Lung (tissue), 12 donors: ENCODE measurements around the gene STAG1. TPM values are rescaled to one million over a fixed set of nuclear protein-coding genes. Genes with fewer than 3 reads are reported as not detected.
"Not testable (repeated sequence)": the region's sequence is repeated elsewhere in the genome, so short reads cannot be mapped to it uniquely, and the experiment has no call there.

Source experiments
- ATAC-seq: fragments of 200-7000 bp; cut with Tn5 transposase; one replicate; pipeline ENCODE4 v1.9.1; 2020; ENCODE audit warnings: moderate number of reproducible peaks; ENCODE audit not compliant: insufficient read depth, low FRiP score
- DNase-seq, 3 donors: peaks; one replicate each; pipeline ENCODE4 v3.0.0-alpha.2; 2013 to 2017
- H3K27ac ChIP-seq, 2 donors: one replicate each; pipeline ENCODE4 v1.5.1; 2013; ENCODE audit warnings: mild to moderate bottlenecking in 2 of 2, moderate library complexity in 2 of 2, control low read depth in 1 of 2, inconsistent platforms in 1 of 2, low read depth in 1 of 2, low read length in 1 of 2
- H3K27me3 ChIP-seq, 3 donors: one replicate each; pipeline ENCODE4 v1.5.1; 2013; ENCODE audit warnings: low read length in 2 of 3; ENCODE audit not compliant: control insufficient read depth in 3 of 3, insufficient read depth in 3 of 3
- H3K36me3 ChIP-seq, 4 donors: one replicate each; pipeline ENCODE4 v1.5.1; 2013; ENCODE audit warnings: low read length in 4 of 4, mild to moderate bottlenecking in 1 of 4, moderate library complexity in 1 of 4; ENCODE audit not compliant: control insufficient read depth in 4 of 4, insufficient read depth in 4 of 4
- H3K4me1 ChIP-seq, 5 donors: one replicate each; pipeline ENCODE4 v1.5.1; 2013; ENCODE audit warnings: low read length in 5 of 5, mild to moderate bottlenecking in 2 of 5, moderate library complexity in 1 of 5; ENCODE audit not compliant: control insufficient read depth in 5 of 5, insufficient read depth in 5 of 5
- H3K4me3 ChIP-seq: one replicate; pipeline ENCODE4 v1.5.1; 2013; ENCODE audit warnings: mild to moderate bottlenecking, control low read depth, moderate library complexity
- H3K9ac ChIP-seq, 2 donors: one replicate each; pipeline ENCODE4 v1.5.1; 2013; ENCODE audit warnings: low read length in 2 of 2, control low read depth in 1 of 2; ENCODE audit not compliant: insufficient read depth in 1 of 2
- H3K9me3 ChIP-seq, 4 donors: one replicate each; pipeline ENCODE4 v1.5.1; 2013; ENCODE audit warnings: low read length in 3 of 4, mild to moderate bottlenecking in 1 of 4, moderate library complexity in 1 of 4; ENCODE audit not compliant: control insufficient read depth in 4 of 4, insufficient read depth in 3 of 4
- CTCF ChIP-seq: IDR thresholded peaks from 2 replicates; pipeline ENCODE4 v1.5.1; 2012; ENCODE audit warnings: mild to moderate bottlenecking; ENCODE audit errors: control extremely low read depth, extremely low read depth
- WGBS, 2 donors: extraction: QIAGEN DNeasy Blood & Tissue Kit; methylation state at CpG; one replicate each; pipeline ENCODE4 v1.1.7; 2013; 5-methylcytosine and 5-hydroxymethylcytosine counted together
- polyA plus RNA-seq, 2 donors: library from polyadenylated mRNA; stranded (reverse); fragments of 200-250 nt; gene quantifications; one replicate each; pipeline ENCODE4 v1.2.1, GENCODE V29; 2013
- total RNA-seq, 2 donors: library from RNA; depleted of rRNA in 1 of 2; stranded (reverse); fragments of >200 nt in 1 of 2; gene quantifications; one replicate each; pipeline ENCODE4 v1.2.1, GENCODE V29; 2014 to 2021
- donor health status: control.
- donor health status: control.
- donor health status: Bipolar disorder and iron deficiency.
- donor health status: healthy.
- donor health status: DM: yes; HTN: yes; CAD: no.

The STAG1 gene
- total and polyA plus RNA-seq, 4 donors = 8.1 to 90.0 (median 20.5) TPM

- no peak for ATAC-seq
- Histone ChIP-seq H3K9me3 (no peaks in the 10 kb centered on the region), H3K9ac (no peak overlapping the region), H3K4me1 (peaks cover 0 to 4% (median 0%) of the 10 kb centered on the region in 5 donors), H3K4me3 (no peak overlapping the region), H3K27me3 (no peaks in the 10 kb centered on the region), H3K36me3 (peaks cover 0 to 3% (median 0%) of the 10 kb centered on the region in 4 donors), H3K27ac (no peak overlapping the region)
- no peak for DNase-seq
- WGBS, 2 donors = 95 to 96% methylated on average over 5 of the region's 5 CpGs
- TF ChIP-seq CTCF = no peak
Measured at GRCh38 chr3:136516095-136516494, 236.1 kb downstream of the STAG1 start.

- not testable (repeated sequence) for H3K36me3 ChIP-seq, H3K9me3 ChIP-seq, ATAC-seq, H3K4me3 ChIP-seq, H3K27me3 ChIP-seq, H3K4me1 ChIP-seq, H3K27ac ChIP-seq, H3K9ac ChIP-seq, DNase-seq
- 97% methylated on average over 7 of the region's 7 CpGs for WGBS, 2 donors
Measured at GRCh38 chr3:136514533-136514932, 237.6 kb downstream of the STAG1 start.

- ATAC-seq = no peak
Measured at GRCh38 chr3:136513367-136513766, 238.8 kb downstream of the STAG1 start.

GRCh38 chr3:136512381-136512780 lies 239.8 kb downstream of the STAG1 start:
- peaks cover 0 to 2% (median 0%) of the 10 kb centered on the region in 4 donors for H3K36me3 ChIP-seq
- DNase-seq (no peak), ATAC-seq (no peak)
- H3K27ac ChIP-seq = no peak overlapping the region
- no peak overlapping the region for H3K4me3 ChIP-seq
- no peaks in the 10 kb centered on the region for H3K27me3 ChIP-seq
- no peaks in the 10 kb centered on the region for H3K9me3 ChIP-seq
- no peak for TF ChIP-seq CTCF
- H3K4me1 ChIP-seq = peaks cover 0 to 4% (median 0%) of the 10 kb centered on the region in 5 donors
- no peak overlapping the region for H3K9ac ChIP-seq
- WGBS, 2 donors = 88% methylated on average over 1 of the region's 1 CpG

More at GRCh38 chr3:136513367-136513766, 238.8 kb downstream of the STAG1 start:
- H3K9ac ChIP-seq = no peak overlapping the region
- H3K27me3 ChIP-seq = no peaks in the 10 kb centered on the region
- no peak for TF ChIP-seq CTCF
- H3K36me3 ChIP-seq = peaks cover 0 to 2% (median 0%) of the 10 kb centered on the region in 4 donors
- H3K4me3 ChIP-seq = no peak overlapping the region
- H3K27ac ChIP-seq = no peak overlapping the region
- 45 to 61% methylated on average over 2 of the region's 2 CpGs for WGBS, 2 donors
- DNase-seq = no peak
- no peaks in the 10 kb centered on the region for H3K9me3 ChIP-seq
- H3K4me1 ChIP-seq = peaks cover 0 to 4% (median 0%) of the 10 kb centered on the region in 5 donors
